GM23338 (cell line): ENCODE results near the gene CREB3L4. TPM values are rescaled to one million over a fixed set of nuclear protein-coding genes. Genes with fewer than 3 reads are reported as not detected.
A peak's percentile ranks its signal among the peaks of the same experiment; 100 is the strongest.

Experiments
- ATAC-seq: fragments of 200-7000 bp; cut with Tn5 transposase; 3 replicates; pipeline ENCODE4 v1.9.1; 2020
- DNase-seq: peaks from one replicate; pipeline ENCODE4 v3.0.0-alpha.2; 2015; ENCODE audit warnings: low spot score
- H2AFZ ChIP-seq: fragments of 200-600 bp; sonication (generic); 2 replicates; pipeline ENCODE4 v1.8.0; 2016; ENCODE audit warnings: antibody characterized with exemption, mild to moderate bottlenecking, moderate library complexity
- H3F3A ChIP-seq: fragments of 200-600 bp; sonication (generic); replicated peaks from 2 replicates; pipeline ENCODE4 v1.8.0; 2017; ENCODE audit warnings: antibody characterized with exemption, mixed run types, low read depth
- H3K27ac ChIP-seq: fragments of 200-600 bp; sonication (generic); 2 replicates; pipeline ENCODE4 v1.6.1; 2016; ENCODE audit warnings: low read depth
- H3K27me3 ChIP-seq: fragments of 200-600 bp; sonication (generic); 2 replicates; pipeline ENCODE4 v1.8.0; 2016; ENCODE audit warnings: mild to moderate bottlenecking, mixed run types, moderate library complexity; ENCODE audit not compliant: insufficient read depth
- H3K36me3 ChIP-seq: fragments of 200-600 bp; sonication (generic); 2 replicates; pipeline ENCODE4 v1.8.0; 2016; ENCODE audit warnings: mild to moderate bottlenecking; ENCODE audit not compliant: insufficient read depth
- H3K4me1 ChIP-seq: fragments of 200-600 bp; sonication (generic); 2 replicates; pipeline ENCODE4 v1.8.0; 2016; ENCODE audit warnings: mild to moderate bottlenecking, moderate library complexity; ENCODE audit not compliant: insufficient read depth
- H3K4me2 ChIP-seq: fragments of 200-600 bp; sonication (generic); 2 replicates; pipeline ENCODE4 v1.7.1; 2017; ENCODE audit warnings: mixed run types
- H3K4me3 ChIP-seq: fragments of 200-600 bp; sonication (generic); 2 replicates; pipeline ENCODE4 v1.6.1; 2016; ENCODE audit warnings: mixed run types
- H3K79me2 ChIP-seq: fragments of 200-600 bp; sonication (generic); replicated peaks from 2 replicates; pipeline ENCODE4 v1.8.0; 2017; ENCODE audit warnings: mild to moderate bottlenecking; ENCODE audit not compliant: insufficient read depth
- H3K9me2 ChIP-seq: fragments of 200-600 bp; sonication (generic); 2 replicates; pipeline ENCODE4 v1.8.0; 2017; ENCODE audit not compliant: insufficient read depth
- H4K20me1 ChIP-seq: fragments of 200-600 bp; sonication (generic); replicated peaks from 2 replicates; pipeline ENCODE4 v1.8.0; 2017; ENCODE audit warnings: mild to moderate bottlenecking; ENCODE audit not compliant: insufficient read depth
- H3K27ac Mint-ChIP-seq: 2 replicates; pipeline ENCODE4 v1.8.0; 2020; ENCODE audit warnings: inconsistent platforms, mild to moderate bottlenecking, moderate library complexity, mixed read lengths
- H3K27me3 Mint-ChIP-seq: 3 replicates; pipeline ENCODE4 v1.8.0; 2022; ENCODE audit warnings: low read depth, mild to moderate bottlenecking, moderate library complexity, mixed read lengths, inconsistent platforms; ENCODE audit not compliant: insufficient read depth, poor library complexity
- H3K36me3 Mint-ChIP-seq: 3 replicates; pipeline ENCODE4 v1.8.0; 2021; ENCODE audit warnings: low read depth, mild to moderate bottlenecking, inconsistent platforms, moderate library complexity, mixed read lengths
- H3K4me1 Mint-ChIP-seq: 3 replicates; pipeline ENCODE4 v1.8.0; 2020; ENCODE audit warnings: mild to moderate bottlenecking, inconsistent platforms, mixed read lengths
- H3K4me3 Mint-ChIP-seq: 3 replicates; pipeline ENCODE4 v1.8.0; 2021; ENCODE audit warnings: moderate library complexity, mild to moderate bottlenecking, inconsistent platforms, mixed read lengths
- H3K9me3 Mint-ChIP-seq: 3 replicates; pipeline ENCODE4 v1.8.0; 2020; ENCODE audit warnings: moderate library complexity, mild to moderate bottlenecking, inconsistent platforms, mixed read lengths
- CREB1 ChIP-seq: fragments of 250-450 bp; sonication (Bioruptor Pico); IDR thresholded peaks from 2 replicates; pipeline ENCODE4 v1.5.0; 2020; ENCODE audit warnings: low read depth, mild to moderate bottlenecking, moderate library complexity
- EZH2 ChIP-seq: fragments of 200-600 bp; sonication (generic); IDR thresholded peaks from one replicate; pipeline ENCODE4 v1.8.0; 2017; ENCODE audit warnings: antibody characterized with exemption, mild to moderate bottlenecking, low read depth; ENCODE audit not compliant: unreplicated experiment
- NANOG ChIP-seq: IDR thresholded peaks from 2 replicates; pipeline ENCODE4 v1.6.1; 2016; ENCODE audit warnings: antibody characterized with exemption, borderline replicate concordance
- POLR2AphosphoS5 ChIP-seq: IDR thresholded peaks from 2 replicates; pipeline ENCODE4 v1.6.1; 2016; ENCODE audit warnings: antibody characterized with exemption, low read depth
- STAT1 ChIP-seq: IDR thresholded peaks from one replicate; pipeline ENCODE4 v1.6.1; 2016; ENCODE audit warnings: antibody characterized with exemption; ENCODE audit not compliant: unreplicated experiment
- ZNF114 ChIP-seq: fragments of 250-450 bp; sonication (Bioruptor Pico); IDR thresholded peaks from 2 replicates; pipeline ENCODE4 v1.5.0; 2020; ENCODE audit warnings: mild to moderate bottlenecking, moderate library complexity
- ZNF331 ChIP-seq: fragments of 250-450 bp; sonication (Bioruptor Pico); IDR thresholded peaks from 2 replicates; pipeline ENCODE4 v1.5.0; 2020; ENCODE audit warnings: low read depth, mild to moderate bottlenecking, moderate library complexity
- ZNF462 ChIP-seq: fragments of 250-450 bp; sonication (Bioruptor Pico); IDR thresholded peaks from 2 replicates; pipeline ENCODE4 v1.5.0; 2020; ENCODE audit warnings: mild to moderate bottlenecking, moderate library complexity
- polyA plus RNA-seq: library from polyadenylated mRNA; unstranded; fragments of >200 nt; fragmentation: Nextera tagmentation; extraction: Ambion mirVana; gene quantifications from 2 replicates; pipeline ENCODE4 v1.2.1, GENCODE V29; 2016
- total RNA-seq: library from RNA; depleted of rRNA; stranded (reverse); fragments of >200 nt; shearing (Covaris generic); gene quantifications from 2 replicates; pipeline ENCODE4 v1.2.3, GENCODE V29; 2014

The CREB3L4 gene
- total and polyA plus RNA-seq, 2 experiments from 2014 or later: 19.3 to 26.8 TPM

GRCh38 chr1:153959454-153959853, 8.2 kb upstream of the CREB3L4 start (continued):
- TF ChIP-seq ZNF462 (CRISPR knock-in tag) (no peak), EZH2 (no peak), STAT1 (no peak), ZNF114 (CRISPR knock-in tag) (no peak)

- ATAC-seq: no peak
- Histone ChIP-seq H3K27me3 (no peaks in the 10 kb centered on the region), H3K4me2 (no peak overlapping the region), H3K4me1 (peaks cover 38% of the 10 kb centered on the region), H3K79me2 (peaks cover 65% of the 10 kb centered on the region), H2AFZ (no peak overlapping the region), H3K9me2 (no peaks in the 10 kb centered on the region), H3K27ac (peak overlapping the region; percentile 67; the same call in 1 of the 2 replicates), H4K20me1 (peaks cover 10% of the 10 kb centered on the region), H3F3A (peaks cover 40% of the 10 kb centered on the region), H3K36me3 (peaks cover 14% of the 10 kb centered on the region), H3K4me3 (no peak overlapping the region)
- no peak for DNase-seq
- Mint-ChIP-seq H3K4me3 (no peak overlapping the region; the same call in none of the 3 replicates), H3K4me1 (peaks cover 48% of the 10 kb centered on the region), H3K9me3 (peaks cover 3% of the 10 kb centered on the region; the same call in 2 of the 3 replicates), H3K27ac (no peak overlapping the region), H3K27me3 (peaks cover 26% of the 10 kb centered on the region), H3K36me3 (peaks cover 39% of the 10 kb centered on the region)
- no peak for TF ChIP-seq EZH2
- TF ChIP-seq CREB1 (CRISPR knock-in tag): no peak
- no peak for TF ChIP-seq ZNF462 (CRISPR knock-in tag)
- no peak for TF ChIP-seq ZNF331 (CRISPR knock-in tag)
- TF ChIP-seq NANOG: no peak
- TF ChIP-seq ZNF114 (CRISPR knock-in tag): no peak
- no peak for TF ChIP-seq POLR2AphosphoS5
Observed at GRCh38 chr1:153960206-153960605, 7.5 kb upstream of the CREB3L4 start.
